H9 (cell line): ENCODE measurements around the gene CX3CR1. TPM values are rescaled to one million over a fixed set of nuclear protein-coding genes. Genes with fewer than 3 reads are reported as not detected.
"Not testable (repeated sequence)": the region's sequence is repeated elsewhere in the genome, so short reads cannot be mapped to it uniquely, and the experiment has no call there.

Source experiments
- DNase-seq: peaks from one replicate; pipeline ENCODE4 v3.0.0-alpha.2; 2017
- H2AFZ ChIP-seq: one replicate; pipeline ENCODE4 v1.6.1; 2013; ENCODE audit warnings: mild to moderate bottlenecking, low read length, control low read depth, moderate library complexity
- H2AK5ac ChIP-seq: 2 replicates; pipeline ENCODE4 v1.6.1; 2013; ENCODE audit warnings: low read length, control low read depth, mixed read lengths; ENCODE audit not compliant: insufficient read length
- H2BK120ac ChIP-seq: one replicate; pipeline ENCODE4 v1.6.1; 2013; ENCODE audit warnings: low read depth, mild to moderate bottlenecking, low read length, control low read depth, inconsistent platforms; ENCODE audit not compliant: poor library complexity, severe bottlenecking
- H2BK12ac ChIP-seq: 2 replicates; pipeline ENCODE4 v1.6.1; 2013; ENCODE audit warnings: low read length, control low read depth, mixed read lengths, low read depth; ENCODE audit not compliant: insufficient read length
- H2BK15ac ChIP-seq: 2 replicates; pipeline ENCODE4 v1.6.1; 2013; ENCODE audit warnings: low read depth, low read length, control low read depth
- H2BK20ac ChIP-seq: one replicate; pipeline ENCODE4 v1.6.1; 2013; ENCODE audit warnings: low read depth, mild to moderate bottlenecking, low read length, control low read depth, inconsistent platforms; ENCODE audit not compliant: poor library complexity, severe bottlenecking
- H2BK5ac ChIP-seq: 2 replicates; pipeline ENCODE4 v1.6.1; 2013; ENCODE audit warnings: low read length, control low read depth, mixed read lengths; ENCODE audit not compliant: insufficient read length
- H3K14ac ChIP-seq: 2 replicates; pipeline ENCODE4 v1.6.1; 2013; ENCODE audit warnings: low read length, control low read depth; ENCODE audit not compliant: insufficient read depth
- H3K18ac ChIP-seq: 2 replicates; pipeline ENCODE4 v1.6.1; 2013; ENCODE audit warnings: low read depth, mild to moderate bottlenecking, mixed read lengths, low read length, control low read depth; ENCODE audit not compliant: insufficient read length
- H3K23ac ChIP-seq: 2 replicates; pipeline ENCODE4 v1.6.1; 2013; ENCODE audit warnings: low read length, control low read depth, mixed read lengths, low read depth; ENCODE audit not compliant: insufficient read length
- H3K23me2 ChIP-seq: 2 replicates; pipeline ENCODE4 v1.6.1; 2013; ENCODE audit warnings: low read depth, mild to moderate bottlenecking, mixed read lengths, low read length, control low read depth; ENCODE audit not compliant: insufficient read length, poor library complexity, severe bottlenecking
- H3K27ac ChIP-seq: 2 replicates; pipeline ENCODE4 v1.5.1; 2013; ENCODE audit warnings: low read length, control low read depth, mixed read lengths, low read depth; ENCODE audit not compliant: insufficient read length
- H3K27me3 ChIP-seq: 2 replicates; pipeline ENCODE4 v1.6.1; 2013; ENCODE audit warnings: low read length, control low read depth, inconsistent platforms; ENCODE audit not compliant: insufficient read depth
- H3K4ac ChIP-seq: 2 replicates; pipeline ENCODE4 v1.6.1; 2013; ENCODE audit warnings: low read depth, mild to moderate bottlenecking, control low read depth, inconsistent platforms, low read length, moderate library complexity
- H3K4me1 ChIP-seq: 2 replicates; pipeline ENCODE4 v1.6.1; 2013; ENCODE audit warnings: low read length, control low read depth, inconsistent platforms; ENCODE audit not compliant: insufficient read depth
- H3K4me2 ChIP-seq: 2 replicates; pipeline ENCODE4 v1.6.1; 2013; ENCODE audit warnings: low read length, control low read depth, mixed read lengths; ENCODE audit not compliant: insufficient read length, insufficient read depth
- H3K56ac ChIP-seq: 2 replicates; pipeline ENCODE4 v1.6.1; 2013; ENCODE audit warnings: low read depth, mild to moderate bottlenecking, mixed read lengths, low read length, control low read depth; ENCODE audit not compliant: insufficient read length
- H3K79me1 ChIP-seq: 2 replicates; pipeline ENCODE4 v1.6.1; 2013; ENCODE audit warnings: low read depth, mild to moderate bottlenecking, moderate library complexity, low read length, control low read depth, inconsistent platforms; ENCODE audit not compliant: insufficient read depth, poor library complexity, severe bottlenecking
- H3K79me2 ChIP-seq: 2 replicates; pipeline ENCODE4 v1.6.1; 2013; ENCODE audit warnings: low read length, control low read depth, inconsistent platforms; ENCODE audit not compliant: insufficient read depth
- H3K9ac ChIP-seq: 2 replicates; pipeline ENCODE4 v1.6.1; 2013; ENCODE audit warnings: low read length, control low read depth, mixed read lengths; ENCODE audit not compliant: insufficient read length; ENCODE audit errors: extremely low read depth
- H3K9me3 ChIP-seq: one replicate; pipeline ENCODE4 v1.6.1; 2013; ENCODE audit warnings: low read depth, low read length, inconsistent platforms; ENCODE audit not compliant: control insufficient read depth
- H3T11ph ChIP-seq: one replicate; pipeline ENCODE4 v1.6.1; 2013; ENCODE audit warnings: mild to moderate bottlenecking, low read length, control low read depth, inconsistent platforms
- H4K20me1 ChIP-seq: one replicate; pipeline ENCODE4 v1.6.1; 2013; ENCODE audit not compliant: control insufficient read depth, insufficient read length, insufficient read depth
- H4K5ac ChIP-seq: 2 replicates; pipeline ENCODE4 v1.6.1; 2013; ENCODE audit warnings: low read depth, mild to moderate bottlenecking, mixed read lengths, low read length, control low read depth; ENCODE audit not compliant: insufficient read length
- H4K8ac ChIP-seq: replicated peaks from 2 replicates; pipeline ENCODE4 v1.6.1; 2013; ENCODE audit warnings: low read length, control low read depth, mixed read lengths, low read depth; ENCODE audit not compliant: insufficient read length
- H4K91ac ChIP-seq: 2 replicates; pipeline ENCODE4 v1.6.1; 2013; ENCODE audit warnings: low read depth, mild to moderate bottlenecking, moderate library complexity, mixed read lengths, low read length, control low read depth; ENCODE audit not compliant: insufficient read length
- H3K27ac Mint-ChIP-seq, 3 experiments: 2 replicates in 2 of 3; 3 replicates in 1 of 3; pipeline ENCODE4 v1.8.0; 2020 to 2021; ENCODE audit warnings: mixed read lengths in 3 of 3, mild to moderate bottlenecking in 1 of 3, moderate library complexity in 1 of 3
- H3K27me3 Mint-ChIP-seq: 2 replicates; pipeline ENCODE4 v1.8.0; 2021; ENCODE audit warnings: low read depth, mild to moderate bottlenecking, moderate library complexity, mixed read lengths
- H3K36me3 Mint-ChIP-seq, 3 experiments: 2 replicates in 2 of 3; 3 replicates in 1 of 3; pipeline ENCODE4 v1.8.0; 2020 to 2021; ENCODE audit warnings: low read depth in 3 of 3, mixed read lengths in 3 of 3; ENCODE audit not compliant: insufficient read depth in 1 of 3
- H3K4me1 Mint-ChIP-seq, 2 experiments: 2 replicates each; pipeline ENCODE4 v1.8.0; 2020; ENCODE audit warnings: mixed read lengths in 2 of 2
- H3K4me3 Mint-ChIP-seq, 2 experiments: 2 replicates in 1 of 2; 3 replicates in 1 of 2; pipeline ENCODE4 v1.8.0; 2020 to 2021; ENCODE audit warnings: mild to moderate bottlenecking in 2 of 2, mixed read lengths in 2 of 2, moderate library complexity in 1 of 2
- H3K9me3 Mint-ChIP-seq, 2 experiments: 2 replicates in 1 of 2; 3 replicates in 1 of 2; pipeline ENCODE4 v1.8.0; 2020; ENCODE audit warnings: mild to moderate bottlenecking in 2 of 2, mixed read lengths in 2 of 2, moderate library complexity in 1 of 2
- WGBS: extraction: QIAGEN DNeasy Blood & Tissue Kit; methylation state at CpG from one replicate; pipeline ENCODE4 v1.1.7; 2013; ENCODE audit warnings: missing lambda C conversion rate, low lambda C conversion rate, mixed read lengths; ENCODE audit not compliant: insufficient read length; ENCODE audit errors: extremely low coverage; 5-methylcytosine and 5-hydroxymethylcytosine counted together
- total RNA-seq: library from RNA; stranded (reverse); gene quantifications from 2 replicates; pipeline ENCODE4 v1.2.1, GENCODE V29; 2021
- TF ChIP-seq, protein P1 (sequence below): fragments of 200-600 bp; sonication (generic); conservative IDR thresholded peaks from 3 replicates; pipeline ENCODE4 v1.8.0; 2021; ENCODE audit warnings: antibody characterized with exemption, mild to moderate bottlenecking

The CX3CR1 gene
- total RNA-seq, 1 experiment from 2014 or later = not detected

DNA sequence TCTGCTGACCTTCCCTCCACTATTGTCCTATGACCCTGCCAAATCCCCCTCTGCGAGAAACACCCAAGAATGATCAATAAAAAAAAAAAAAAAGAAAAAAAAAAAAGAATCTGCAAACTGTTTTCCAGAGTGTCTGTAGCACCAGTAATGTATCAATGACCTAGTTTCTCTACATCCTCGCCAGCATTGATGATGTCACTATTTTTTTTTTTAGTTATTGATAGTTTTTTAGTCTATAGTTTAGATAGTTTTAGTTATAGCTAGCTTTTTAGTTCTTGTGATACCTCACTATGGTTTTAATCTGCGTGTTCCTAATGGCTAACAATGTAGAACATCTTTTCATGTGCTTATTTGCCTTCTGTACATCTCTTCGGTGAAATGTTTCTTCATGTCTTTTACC, 51.3 kb downstream of the CX3CR1 start:
- Histone ChIP-seq H2BK5ac (no peak overlapping the region), H3K27ac (no peak overlapping the region), H2BK20ac (no peak overlapping the region), H3K4me1 (no peaks in the 10 kb centered on the region), H2BK15ac (no peak overlapping the region), H3K9me3 (no peaks in the 10 kb centered on the region), H3K9ac (no peak overlapping the region), H3K79me2 (no peaks in the 10 kb centered on the region), H3K23me2 (no peaks in the 10 kb centered on the region), H3K27me3 (no peaks in the 10 kb centered on the region), H3K4me2 (no peak overlapping the region), H4K5ac (no peak overlapping the region), H3K79me1 (no peaks in the 10 kb centered on the region), H3K18ac (no peak overlapping the region), H2BK12ac (no peak overlapping the region), H2AK5ac (no peak overlapping the region), H3K14ac (no peak overlapping the region), H4K91ac (no peak overlapping the region), H3K23ac (no peak overlapping the region), H2AFZ (no peak overlapping the region), H3K4ac (no peak overlapping the region), H3T11ph (no peak overlapping the region), H4K20me1 (no peaks in the 10 kb centered on the region), H4K8ac (no peak overlapping the region), H3K56ac (no peak overlapping the region), H2BK120ac (no peak overlapping the region)
- H3K36me3 Mint-ChIP-seq = peaks cover 0 to 5% (median 0%) of the 10 kb centered on the region in 3 experiments; a peak in 2 of 7 replicates
- H3K4me3 Mint-ChIP-seq = no peak overlapping the region
- TF ChIP-seq, protein P1, sequence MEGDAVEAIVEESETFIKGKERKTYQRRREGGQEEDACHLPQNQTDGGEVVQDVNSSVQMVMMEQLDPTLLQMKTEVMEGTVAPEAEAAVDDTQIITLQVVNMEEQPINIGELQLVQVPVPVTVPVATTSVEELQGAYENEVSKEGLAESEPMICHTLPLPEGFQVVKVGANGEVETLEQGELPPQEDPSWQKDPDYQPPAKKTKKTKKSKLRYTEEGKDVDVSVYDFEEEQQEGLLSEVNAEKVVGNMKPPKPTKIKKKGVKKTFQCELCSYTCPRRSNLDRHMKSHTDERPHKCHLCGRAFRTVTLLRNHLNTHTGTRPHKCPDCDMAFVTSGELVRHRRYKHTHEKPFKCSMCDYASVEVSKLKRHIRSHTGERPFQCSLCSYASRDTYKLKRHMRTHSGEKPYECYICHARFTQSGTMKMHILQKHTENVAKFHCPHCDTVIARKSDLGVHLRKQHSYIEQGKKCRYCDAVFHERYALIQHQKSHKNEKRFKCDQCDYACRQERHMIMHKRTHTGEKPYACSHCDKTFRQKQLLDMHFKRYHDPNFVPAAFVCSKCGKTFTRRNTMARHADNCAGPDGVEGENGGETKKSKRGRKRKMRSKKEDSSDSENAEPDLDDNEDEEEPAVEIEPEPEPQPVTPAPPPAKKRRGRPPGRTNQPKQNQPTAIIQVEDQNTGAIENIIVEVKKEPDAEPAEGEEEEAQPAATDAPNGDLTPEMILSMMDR = no peak
- H3K4me1 Mint-ChIP-seq = no peaks in the 10 kb centered on the region
- no peak for DNase-seq
- no CpG with 5 or more reads among the region's 4 CpGs for WGBS
- peaks cover 20% of the 10 kb centered on the region for H3K27me3 Mint-ChIP-seq
- H3K9me3 Mint-ChIP-seq = peaks cover 10 to 14% of the 10 kb centered on the region in 2 experiments; a peak in 4 of 5 replicates
- no peak overlapping the region for H3K27ac Mint-ChIP-seq

DNA sequence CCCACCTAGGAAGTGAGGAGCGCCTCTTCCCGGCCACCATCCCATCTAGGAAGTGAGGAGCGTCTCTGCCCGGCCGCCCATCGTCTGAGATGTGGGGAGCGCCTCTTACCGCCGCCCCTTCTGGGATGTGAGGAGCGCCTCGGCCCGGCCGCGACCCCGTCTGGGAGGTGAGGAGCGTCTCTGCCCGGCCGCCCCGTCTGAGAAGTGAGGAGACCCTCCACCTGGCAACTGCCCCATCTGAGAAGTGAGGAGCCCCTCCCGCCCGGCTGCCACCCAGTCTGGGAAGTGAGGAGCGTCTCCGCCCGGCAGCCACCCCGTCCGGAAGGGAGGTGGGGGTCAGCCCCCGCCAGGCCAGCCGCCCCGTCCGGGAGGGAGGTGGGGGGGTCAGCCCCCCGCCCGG, 52.2 kb downstream of the CX3CR1 start:
- not testable (repeated sequence) for H3K9me3 ChIP-seq, H4K5ac ChIP-seq, H2BK120ac ChIP-seq, H4K8ac ChIP-seq, H2BK20ac ChIP-seq, H3K27ac Mint-ChIP-seq, H3K14ac ChIP-seq, H3T11ph ChIP-seq, H4K91ac ChIP-seq, H3K18ac ChIP-seq, H3K9ac ChIP-seq, H4K20me1 ChIP-seq, H3K27ac ChIP-seq, H3K23ac ChIP-seq, H3K79me2 ChIP-seq, H3K4me1 Mint-ChIP-seq, DNase-seq, H2BK5ac ChIP-seq, H3K27me3 ChIP-seq, H3K4me3 Mint-ChIP-seq, H2BK15ac ChIP-seq, H3K23me2 ChIP-seq, H3K36me3 Mint-ChIP-seq, H3K79me1 ChIP-seq, H2AFZ ChIP-seq, H3K4me1 ChIP-seq, H3K56ac ChIP-seq, H2BK12ac ChIP-seq, H3K4me2 ChIP-seq, H3K4ac ChIP-seq, H2AK5ac ChIP-seq
- peaks cover 10 to 14% of the 10 kb centered on the region in 2 experiments; a peak in 4 of 5 replicates for H3K9me3 Mint-ChIP-seq
- no CpG with 5 or more reads among the region's 32 CpGs for WGBS
- H3K27me3 Mint-ChIP-seq = peaks cover 13% of the 10 kb centered on the region
